AG04449 (cell line): ENCODE results near the gene GADD45GIP1.

Experiments used
- CTCF ChIA-PET: fragments of 350-600 bp; formaldehyde crosslinking; extraction: SDS; loops from one replicate; lab custom pipeline; 2021; ENCODE audit warnings: antibody characterized with exemption; lab: Yijun Ruan, JAX
- POLR2A ChIA-PET: fragments of 400-600, 350-600 bp; formaldehyde crosslinking; extraction: SDS; loops from one replicate; lab custom pipeline; 2020; ENCODE audit warnings: antibody characterized with exemption, inconsistent platforms; lab: Yijun Ruan, JAX
- DNase-seq: peaks from one replicate; pipeline ENCODE4 v3.0.0-alpha.2; 2010; ENCODE audit warnings: low read depth, low spot score
- H3K4me3 ChIP-seq: 2 replicates; pipeline ENCODE4 v1.5.1; 2011; ENCODE audit warnings: low read depth, mild to moderate bottlenecking, control low read depth, low read length
- TF ChIP-seq, protein P1 (sequence below): IDR thresholded peaks from one replicate; pipeline ENCODE4 v1.5.1; 2011; ENCODE audit warnings: mild to moderate bottlenecking, moderate library complexity, low read length, control low read depth, inconsistent platforms; ENCODE audit not compliant: insufficient read depth; ENCODE audit errors: missing control alignments

Gene GADD45GIP1

DNA sequence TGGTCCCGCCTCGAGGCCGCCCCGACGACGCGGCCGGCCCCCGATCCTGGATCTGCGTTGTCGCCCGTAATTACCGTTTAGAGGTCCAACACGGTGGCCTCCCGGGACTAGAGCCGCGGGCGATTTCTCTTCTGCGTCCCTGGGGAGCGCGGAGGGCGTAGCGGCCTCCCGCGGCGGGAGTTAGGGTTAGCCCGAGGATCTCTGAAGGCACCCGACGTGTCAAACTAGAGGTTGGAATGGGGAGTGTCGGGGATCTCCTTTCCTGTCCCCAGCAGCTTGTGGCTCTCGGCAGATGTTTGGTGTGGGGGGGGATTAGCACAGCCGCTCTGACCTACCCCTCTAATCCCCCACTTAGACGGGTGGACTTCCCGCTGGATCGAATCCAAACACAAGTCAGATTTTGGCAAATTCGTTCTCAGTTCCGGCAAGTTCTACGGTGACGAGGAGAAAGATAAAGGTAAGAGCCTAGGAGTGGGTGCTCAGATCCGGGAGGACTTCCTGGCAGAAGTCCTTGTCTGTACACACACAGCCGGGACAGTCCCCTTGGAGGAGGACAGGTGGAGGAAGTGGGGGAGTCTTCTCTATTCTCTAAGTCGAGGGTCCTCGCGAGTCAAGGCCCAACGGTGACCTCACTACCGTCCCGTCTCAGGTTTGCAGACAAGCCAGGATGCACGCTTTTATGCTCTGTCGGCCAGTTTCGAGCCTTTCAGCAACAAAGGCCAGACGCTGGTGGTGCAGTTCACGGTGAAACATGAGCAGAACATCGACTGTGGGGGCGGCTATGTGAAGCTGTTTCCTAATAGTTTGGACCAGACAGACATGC is 18.0 kb downstream of the GADD45GIP1 start:
- ChIA-PET CTCF (interaction anchor here (1.3 kb wide), 1 partner anchor 27 kb away, joined by 7 read pairs; no protein-coding TSS in a partner anchor), POLR2A (interaction anchor here (0.7 to 1.2 kb wide), 2 partner anchors 27 to 38 kb away, joined by 3 read pairs; no protein-coding TSS in a partner anchor)
- TF ChIP-seq, protein P1, sequence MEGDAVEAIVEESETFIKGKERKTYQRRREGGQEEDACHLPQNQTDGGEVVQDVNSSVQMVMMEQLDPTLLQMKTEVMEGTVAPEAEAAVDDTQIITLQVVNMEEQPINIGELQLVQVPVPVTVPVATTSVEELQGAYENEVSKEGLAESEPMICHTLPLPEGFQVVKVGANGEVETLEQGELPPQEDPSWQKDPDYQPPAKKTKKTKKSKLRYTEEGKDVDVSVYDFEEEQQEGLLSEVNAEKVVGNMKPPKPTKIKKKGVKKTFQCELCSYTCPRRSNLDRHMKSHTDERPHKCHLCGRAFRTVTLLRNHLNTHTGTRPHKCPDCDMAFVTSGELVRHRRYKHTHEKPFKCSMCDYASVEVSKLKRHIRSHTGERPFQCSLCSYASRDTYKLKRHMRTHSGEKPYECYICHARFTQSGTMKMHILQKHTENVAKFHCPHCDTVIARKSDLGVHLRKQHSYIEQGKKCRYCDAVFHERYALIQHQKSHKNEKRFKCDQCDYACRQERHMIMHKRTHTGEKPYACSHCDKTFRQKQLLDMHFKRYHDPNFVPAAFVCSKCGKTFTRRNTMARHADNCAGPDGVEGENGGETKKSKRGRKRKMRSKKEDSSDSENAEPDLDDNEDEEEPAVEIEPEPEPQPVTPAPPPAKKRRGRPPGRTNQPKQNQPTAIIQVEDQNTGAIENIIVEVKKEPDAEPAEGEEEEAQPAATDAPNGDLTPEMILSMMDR, result no peak
- H3K4me3 ChIP-seq, result peak overlapping the region; percentile 90
- no peak for DNase-seq

DNA sequence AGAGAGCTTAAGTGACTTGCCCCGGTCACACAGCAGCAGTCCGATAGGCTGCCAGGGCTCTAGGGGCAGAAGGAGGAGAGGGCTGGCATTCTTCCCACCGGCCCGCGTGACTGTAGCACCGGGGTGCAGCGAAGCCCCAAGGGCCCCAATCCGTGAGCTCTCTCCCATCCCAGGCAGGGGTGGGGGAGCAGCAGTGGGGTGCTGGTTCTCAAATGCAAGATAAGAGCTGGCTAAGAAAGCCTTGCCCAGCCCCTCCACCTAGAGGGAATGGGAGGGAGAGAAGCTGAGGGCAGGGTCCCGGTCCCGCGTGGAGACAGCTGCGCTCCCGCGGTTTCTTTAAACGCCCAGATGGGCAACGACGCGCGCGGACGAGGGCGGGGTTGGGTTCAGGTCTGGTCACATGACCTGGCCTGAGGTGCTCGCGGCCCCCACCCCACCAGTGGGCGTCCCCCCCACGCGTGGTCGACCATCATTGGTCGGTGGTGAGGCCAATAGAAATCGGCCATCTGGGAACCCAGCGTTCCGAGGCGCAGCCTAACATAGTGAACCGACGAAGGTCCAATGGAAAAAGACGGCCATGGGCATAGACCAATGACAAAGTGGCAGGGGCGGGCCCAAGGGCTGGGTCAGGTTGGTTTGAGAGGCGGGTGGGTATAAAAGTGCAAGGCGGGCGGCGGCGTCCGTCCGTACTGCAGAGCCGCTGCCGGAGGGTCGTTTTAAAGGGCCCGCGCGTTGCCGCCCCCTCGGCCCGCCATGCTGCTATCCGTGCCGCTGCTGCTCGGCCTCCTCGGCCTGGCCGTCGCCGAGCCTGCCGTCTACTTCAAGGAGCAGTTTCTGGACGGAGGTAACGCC is 18.9 kb downstream of the GADD45GIP1 start, which contains the start of gene CALR:
Gene CALR (plus strand): TSS at position 683 of the 852 bp plus-strand sequence. CDS start 71 bp downstream, at position 754.
- ChIA-PET POLR2A (interaction anchor here (0.7 to 0.9 kb wide), 2 partner anchors 8 to 15 kb away, joined by 3 read pairs; no protein-coding TSS in a partner anchor), CTCF (interaction anchor here (1.0 to 1.3 kb wide), 3 partner anchors 28 to 155 kb away, joined by 3 to 5 read pairs (median 4); no protein-coding TSS in a partner anchor)
- TF ChIP-seq, protein P1, result no peak
- peak within 1 kb of the TSS; percentile 90 for H3K4me3 ChIP-seq
- peak; percentile 94 for DNase-seq

GRCh38 chr19:12937093-12937926 is 19.7 kb downstream of the GADD45GIP1 start:
- H3K4me3 ChIP-seq, result peak overlapping the region; percentile 70
- DNase-seq, result no peak
- ChIA-PET CTCF (interaction anchor here (1.0 to 1.3 kb wide), 3 partner anchors 29 to 156 kb away, joined by 3 to 5 read pairs (median 4); no protein-coding TSS in a partner anchor), POLR2A (interaction anchor here (0.7 to 0.9 kb wide), 2 partner anchors 9 to 16 kb away, joined by 3 read pairs; no protein-coding TSS in a partner anchor)
- TF ChIP-seq, protein P1, result no peak

DNA sequence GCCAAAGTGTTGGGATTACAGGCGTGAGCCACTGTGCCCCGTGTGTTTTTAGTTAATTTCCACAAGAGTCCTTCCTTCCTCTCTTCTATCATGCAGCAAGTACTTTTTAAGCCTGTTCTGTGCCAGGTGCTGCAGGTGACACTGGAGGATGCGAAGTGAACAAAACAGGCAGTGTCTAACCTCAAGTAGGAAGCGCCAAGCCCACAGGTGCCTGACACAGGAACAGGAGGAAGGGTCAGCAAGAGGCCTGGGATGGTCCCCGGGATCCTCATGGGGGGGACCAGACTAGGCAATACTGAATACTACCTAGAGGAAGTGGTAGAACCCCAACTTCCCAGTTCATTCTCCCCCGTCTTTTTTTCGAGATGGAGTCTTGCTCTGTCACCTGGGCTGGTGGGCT is 20.4 kb downstream of the GADD45GIP1 start:
- POLR2A ChIA-PET, result no interaction called here
- TF ChIP-seq, protein P1, result no peak
- CTCF ChIA-PET, result interaction anchor here (1.2 kb wide), 1 partner anchor 28 kb away, joined by 3 read pairs; no protein-coding TSS in a partner anchor
- H3K4me3 ChIP-seq, result no peak overlapping the region
- DNase-seq, result no peak

- POLR2A ChIA-PET, result no interaction called here
These were observed 22.0 kb downstream of the GADD45GIP1 start for GRCh38 chr19:12935071-12935470.

More at GRCh38 chr19:12935071-12935470, 22.0 kb downstream of the GADD45GIP1 start:
- no peak for DNase-seq
- TF ChIP-seq, protein P1, result no peak
- no peak overlapping the region for H3K4me3 ChIP-seq
- CTCF ChIA-PET, result interaction anchor here (1.2 kb wide), 1 partner anchor 30 kb away, joined by 3 read pairs; no protein-coding TSS in a partner anchor
